GM12874 (cell line): ENCODE data around the gene ATP13A4.

ENCODE experiments used
- CTCF ChIP-seq: IDR thresholded peaks from 2 replicates; pipeline ENCODE4 v1.5.1; 2011; ENCODE audit warnings: low read depth, mild to moderate bottlenecking, control low read depth, low read length, moderate library complexity; ENCODE audit not compliant: insufficient read depth

Gene ATP13A4

DNA sequence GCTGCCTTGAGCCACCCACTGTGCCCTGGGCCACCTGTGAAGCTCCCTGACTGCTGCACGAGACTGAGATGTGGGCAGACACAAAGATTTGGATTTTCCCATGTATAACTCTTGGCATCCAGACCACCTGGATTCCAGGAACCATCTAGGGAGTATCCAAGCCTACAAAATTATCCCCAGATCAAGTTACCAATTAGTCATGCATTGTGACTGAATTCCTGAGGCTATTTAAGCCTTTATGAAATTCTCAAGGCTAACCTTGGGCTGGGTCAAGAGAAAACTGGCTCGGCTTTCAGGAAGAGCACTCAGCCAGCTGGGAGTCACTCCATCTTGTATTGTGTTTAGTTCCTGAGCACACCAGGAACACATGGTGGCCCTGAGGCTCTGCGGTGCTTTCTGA lies 162.8 kb downstream of the ATP13A4 start:
- TF ChIP-seq CTCF = no peak

- no peak for TF ChIP-seq CTCF
Observed at GRCh38 chr3:193389335-193389734, 165.4 kb downstream of the ATP13A4 start.

- TF ChIP-seq CTCF = no peak
Observed at GRCh38 chr3:193388361-193388760, 166.3 kb downstream of the ATP13A4 start.

DNA sequence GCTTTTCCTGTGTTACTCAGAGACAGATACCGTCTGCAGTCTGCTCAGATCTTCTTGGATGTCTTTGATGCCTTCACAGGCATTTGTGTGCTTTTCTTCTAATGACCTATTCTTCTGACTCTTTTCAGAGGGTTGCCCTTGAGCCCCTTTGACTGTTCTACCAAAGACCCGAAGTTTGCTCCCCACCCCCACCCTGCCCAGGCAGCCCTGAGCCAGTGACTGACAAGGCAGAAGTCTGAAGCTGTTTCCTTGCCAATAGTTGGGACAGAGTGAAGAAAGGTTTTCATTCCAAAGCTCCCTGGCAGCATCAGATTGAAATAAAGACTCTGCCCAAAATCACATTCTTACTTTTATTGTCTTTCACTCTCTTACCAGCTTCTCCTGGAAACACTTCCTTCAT lies 167.1 kb downstream of the ATP13A4 start:
- TF ChIP-seq CTCF = no peak

GRCh38 chr3:193378706-193379105 lies 176.0 kb downstream of the ATP13A4 start, which contains the start of gene ATP13A5:
TSS of gene ATP13A5 (minus strand) at chr3:193378753. CDS start at chr3:193378725, 28 bp downstream.
- TF ChIP-seq CTCF = no peak

DNA sequence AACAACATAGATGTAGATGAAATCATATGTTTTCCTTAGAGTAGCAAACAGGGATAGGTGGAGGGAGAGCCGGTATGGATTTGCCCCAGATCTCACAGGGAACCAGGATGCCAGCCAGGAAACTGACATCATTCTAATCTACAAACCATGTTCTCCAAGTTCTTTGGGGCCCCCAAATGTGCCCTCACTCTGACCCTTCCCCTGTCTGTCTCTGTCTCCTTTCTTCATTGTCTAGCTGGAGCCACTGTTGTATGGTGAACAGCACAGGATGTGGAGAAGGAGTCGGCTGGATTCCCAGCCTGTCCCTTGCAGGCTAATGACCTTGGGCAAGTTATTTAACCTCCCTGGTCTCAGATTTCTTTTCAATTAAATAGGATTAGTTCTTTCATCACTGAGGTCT lies 177.1 kb downstream of the ATP13A4 start:
- no peak for TF ChIP-seq CTCF

GRCh38 chr3:193375614-193376013 lies 179.1 kb downstream of the ATP13A4 start:
- no peak for TF ChIP-seq CTCF

- no peak for TF ChIP-seq CTCF
Observed at GRCh38 chr3:193372783-193373182, 181.9 kb downstream of the ATP13A4 start.
